Peyer's patch (tissue), 4 donors: ENCODE results near the gene CAMK2D. TPM values are rescaled to one million over a fixed set of nuclear protein-coding genes. Genes with fewer than 3 reads are reported as not detected.

Experiments used
- DNase-seq, 3 donors: peaks; one replicate each; pipeline ENCODE4 v3.0.0-alpha.2; 2017 to 2019
- H3K27ac ChIP-seq, 4 donors: fragments of 200-600 bp; sonication (generic); one replicate each; pipeline ENCODE4 v1.5.1; 2016 to 2019
- H3K27me3 ChIP-seq, 2 donors: fragments of 200-600 bp; sonication (generic); one replicate each; pipeline ENCODE4 v1.5.1; 2019
- H3K36me3 ChIP-seq, 3 donors: fragments of 200-600 bp; sonication (generic); one replicate each; pipeline ENCODE4 v1.5.1; 2016 to 2019
- H3K4me1 ChIP-seq, 4 donors: fragments of 200-600 bp; sonication (generic); one replicate each; pipeline ENCODE4 v1.5.1; 2016 to 2019
- H3K4me3 ChIP-seq, 4 donors: fragments of 200-600 bp; sonication (generic); 1 replicate in 3 of 4; 2 replicates in 1 of 4; pipeline ENCODE4 v1.5.1; 2016 to 2019; ENCODE audit warnings: mild to moderate bottlenecking in 1 of 4
- H3K9me3 ChIP-seq, 4 donors: fragments of 200-600 bp; sonication (generic); one replicate each; pipeline ENCODE4 v1.5.1; 2016 to 2019; ENCODE audit warnings: mild to moderate bottlenecking in 1 of 4
- POLR2A ChIP-seq, 2 donors: fragments of 450-650 bp; IDR thresholded peaks; one replicate each; pipeline ENCODE4 v1.5.1; 2017; ENCODE audit warnings: antibody characterized with exemption in 2 of 2, mild to moderate bottlenecking in 2 of 2, moderate library complexity in 2 of 2
- total RNA-seq, 4 donors: library from RNA; depleted of rRNA; stranded (reverse); fragments of >200 nt; gene quantifications; one replicate each; pipeline ENCODE4 v1.1.0, GENCODE V29; 2016
- TF ChIP-seq, protein P1 (sequence below), 6 experiments: fragments of 450-650 bp in 4 of 6; fragments of 200-600 bp in 2 of 6; sonication (generic) in 1 of 6; IDR thresholded peaks; one replicate each; pipeline ENCODE4 v1.5.1; 2017 to 2019; ENCODE audit warnings: antibody characterized with exemption in 6 of 6, mild to moderate bottlenecking in 3 of 6, moderate library complexity in 1 of 6

CAMK2D gene
- total RNA-seq, 4 donors from 2014 or later = 38.8 to 125 (median 63.5) TPM

DNA sequence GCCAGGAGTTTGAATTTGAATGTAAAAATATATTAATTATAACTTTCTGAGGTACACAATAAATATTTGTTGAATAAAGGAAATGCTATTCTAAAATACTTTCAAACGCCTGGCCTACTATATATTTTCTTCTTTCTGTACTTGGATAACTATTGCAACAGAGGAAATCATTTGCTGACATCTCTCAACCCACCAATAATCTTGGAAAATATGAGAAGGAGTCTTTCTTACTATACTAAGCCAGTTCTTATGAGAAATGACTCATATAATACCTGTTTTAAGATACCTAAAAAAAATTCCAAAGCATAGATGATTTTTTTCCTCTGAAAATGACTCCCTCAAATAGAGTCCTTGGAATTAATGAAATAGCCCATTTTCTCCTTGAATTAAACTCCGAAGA is 64.1 kb downstream of the CAMK2D start:
- no peak overlapping the region for H3K27ac ChIP-seq
- H3K36me3 ChIP-seq = no peaks in the 10 kb centered on the region
- no peaks in the 10 kb centered on the region for H3K27me3 ChIP-seq
- peaks cover 0 to 11% (median 2%) of the 10 kb centered on the region in 4 donors for H3K4me1 ChIP-seq
- no peak for DNase-seq
- no peak for TF ChIP-seq POLR2A (IDR thresholded peaks at IDR 0.05)
- TF ChIP-seq, protein P1, sequence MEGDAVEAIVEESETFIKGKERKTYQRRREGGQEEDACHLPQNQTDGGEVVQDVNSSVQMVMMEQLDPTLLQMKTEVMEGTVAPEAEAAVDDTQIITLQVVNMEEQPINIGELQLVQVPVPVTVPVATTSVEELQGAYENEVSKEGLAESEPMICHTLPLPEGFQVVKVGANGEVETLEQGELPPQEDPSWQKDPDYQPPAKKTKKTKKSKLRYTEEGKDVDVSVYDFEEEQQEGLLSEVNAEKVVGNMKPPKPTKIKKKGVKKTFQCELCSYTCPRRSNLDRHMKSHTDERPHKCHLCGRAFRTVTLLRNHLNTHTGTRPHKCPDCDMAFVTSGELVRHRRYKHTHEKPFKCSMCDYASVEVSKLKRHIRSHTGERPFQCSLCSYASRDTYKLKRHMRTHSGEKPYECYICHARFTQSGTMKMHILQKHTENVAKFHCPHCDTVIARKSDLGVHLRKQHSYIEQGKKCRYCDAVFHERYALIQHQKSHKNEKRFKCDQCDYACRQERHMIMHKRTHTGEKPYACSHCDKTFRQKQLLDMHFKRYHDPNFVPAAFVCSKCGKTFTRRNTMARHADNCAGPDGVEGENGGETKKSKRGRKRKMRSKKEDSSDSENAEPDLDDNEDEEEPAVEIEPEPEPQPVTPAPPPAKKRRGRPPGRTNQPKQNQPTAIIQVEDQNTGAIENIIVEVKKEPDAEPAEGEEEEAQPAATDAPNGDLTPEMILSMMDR (IDR thresholded peaks at IDR 0.05) = no peak
- H3K9me3 ChIP-seq = no peaks in the 10 kb centered on the region
- no peak overlapping the region for H3K4me3 ChIP-seq

DNA sequence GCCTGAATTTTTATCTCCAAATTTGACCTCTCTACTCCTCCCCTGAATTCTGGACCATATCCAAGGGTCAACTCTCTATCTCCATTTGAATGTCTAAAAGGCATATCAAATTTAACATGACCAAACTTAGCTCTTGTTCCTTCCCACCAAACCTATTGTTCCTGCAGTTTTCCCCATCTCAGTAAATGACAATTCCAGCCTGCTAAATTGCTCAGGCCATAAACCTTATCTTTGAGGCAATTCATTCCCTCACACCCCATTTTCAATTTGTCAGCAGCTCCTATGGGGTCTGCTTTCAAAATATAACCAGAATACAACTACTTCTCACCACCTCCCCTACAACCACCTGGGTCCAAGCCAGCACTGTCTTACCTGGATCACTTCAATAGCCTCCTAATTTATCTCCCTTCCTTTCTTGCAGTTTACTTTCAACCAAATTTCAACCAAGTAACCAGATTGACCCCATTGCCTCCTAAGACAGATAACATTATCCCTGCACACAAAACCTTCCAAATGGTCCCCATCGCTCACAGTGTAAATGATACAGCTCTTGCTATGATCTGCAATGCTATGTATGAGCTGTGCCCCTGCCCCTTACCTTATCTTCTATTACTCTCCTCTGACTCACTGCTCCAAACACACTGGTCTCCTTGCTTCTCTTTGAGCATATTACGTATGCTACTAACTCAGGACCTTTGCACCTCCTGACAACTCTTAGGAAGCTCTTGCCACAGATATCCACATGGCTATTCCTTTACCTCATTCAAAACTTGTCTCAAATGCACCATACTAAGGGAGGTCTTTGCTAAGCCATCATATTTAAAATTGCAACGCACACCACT is 66.0 kb downstream of the CAMK2D start:
- Histone ChIP-seq H3K4me1 (peaks cover 0 to 11% (median 2%) of the 10 kb centered on the region in 4 donors), H3K9me3 (no peaks in the 10 kb centered on the region), H3K36me3 (no peaks in the 10 kb centered on the region), H3K4me3 (no peak overlapping the region), H3K27me3 (no peaks in the 10 kb centered on the region), H3K27ac (peak overlapping the region in 1 of 4 donors; percentile 58)
- TF ChIP-seq, protein P1 (IDR thresholded peaks at IDR 0.05) = no peak
- TF ChIP-seq POLR2A (IDR thresholded peaks at IDR 0.05) = no peak
- no peak for DNase-seq

DNA sequence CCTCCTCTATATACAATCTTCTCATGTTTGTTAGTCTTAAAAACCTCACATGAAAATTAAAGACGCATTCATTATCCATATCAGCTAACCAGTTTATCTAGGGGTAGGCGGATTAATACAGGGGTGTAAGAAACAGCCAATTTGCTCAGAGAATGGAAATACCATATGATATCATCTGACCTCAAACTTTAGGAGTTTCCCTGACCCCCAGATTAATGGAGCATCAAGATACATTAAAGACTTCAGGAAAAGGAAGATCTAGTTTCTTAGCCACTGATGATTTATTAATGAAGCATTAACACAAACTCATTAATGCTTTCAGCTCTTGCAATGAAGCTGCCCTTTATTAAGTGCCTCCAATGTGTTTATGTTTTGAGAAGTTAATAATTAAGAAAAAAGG is 67.5 kb downstream of the CAMK2D start:
- TF ChIP-seq, protein P1 (IDR thresholded peaks at IDR 0.05) = no peak
- TF ChIP-seq POLR2A (IDR thresholded peaks at IDR 0.05) = no peak
- Histone ChIP-seq H3K4me1 (peaks cover 0 to 11% (median 2%) of the 10 kb centered on the region in 4 donors), H3K9me3 (no peaks in the 10 kb centered on the region), H3K36me3 (no peaks in the 10 kb centered on the region), H3K27me3 (no peaks in the 10 kb centered on the region), H3K4me3 (no peak overlapping the region), H3K27ac (no peak overlapping the region)
- no peak for DNase-seq

DNA sequence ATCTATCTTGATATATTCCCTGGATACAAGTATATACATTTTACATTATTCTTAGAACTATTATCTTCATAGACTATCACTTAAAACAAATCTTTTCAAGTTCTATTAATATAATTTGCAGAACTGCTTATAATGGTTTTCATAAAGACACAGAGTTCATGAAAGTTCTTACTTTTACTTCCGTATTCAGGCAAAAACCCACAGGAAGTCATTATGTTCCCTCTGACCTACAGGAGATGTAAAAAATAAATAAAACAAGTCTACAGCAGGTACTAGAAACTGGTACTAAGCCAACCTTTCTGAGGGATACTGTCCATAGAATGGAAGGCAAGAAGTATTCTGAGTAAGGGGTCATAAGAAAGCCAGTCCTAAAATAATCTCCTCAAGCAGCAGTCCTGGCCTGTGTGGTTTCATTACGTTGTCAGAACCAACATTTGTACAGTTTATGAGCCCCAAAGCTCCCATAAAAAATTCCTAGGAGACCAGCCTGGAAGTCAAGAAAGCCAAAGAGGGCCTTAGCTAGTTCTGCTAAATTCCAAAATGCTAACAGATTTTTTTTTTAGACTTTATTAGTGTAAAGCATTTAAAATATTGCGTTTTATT is 68.6 kb downstream of the CAMK2D start:
- Histone ChIP-seq H3K9me3 (no peaks in the 10 kb centered on the region), H3K27ac (peak overlapping the region in 1 of 4 donors; percentile 27), H3K27me3 (no peaks in the 10 kb centered on the region), H3K4me1 (peaks cover 0 to 11% (median 2%) of the 10 kb centered on the region in 4 donors), H3K4me3 (no peak overlapping the region), H3K36me3 (no peaks in the 10 kb centered on the region)
- DNase-seq = no peak
- TF ChIP-seq, protein P1 (IDR thresholded peaks at IDR 0.05) = no peak
- no peak for TF ChIP-seq POLR2A (IDR thresholded peaks at IDR 0.05)

DNA sequence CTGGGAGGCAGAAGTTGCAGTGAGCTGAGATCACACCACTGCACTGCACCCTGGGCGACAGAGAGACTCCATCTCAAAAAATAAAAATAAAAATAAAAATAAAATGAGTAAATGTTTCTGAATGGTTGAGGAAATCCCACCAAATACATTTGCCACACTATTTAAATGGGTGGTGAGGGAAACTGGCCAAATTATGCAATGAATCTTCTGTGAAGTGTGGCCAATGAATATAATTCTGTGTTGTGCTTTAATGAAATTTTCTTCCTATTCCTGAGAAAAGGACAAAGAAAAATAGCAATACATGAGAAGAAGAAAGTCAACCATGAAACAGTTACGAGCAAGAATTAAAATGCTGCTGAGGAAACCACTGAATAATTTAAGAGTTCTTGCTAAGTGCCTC is 69.9 kb downstream of the CAMK2D start:
- H3K27me3 ChIP-seq = no peaks in the 10 kb centered on the region
- H3K4me3 ChIP-seq = no peak overlapping the region
- no peaks in the 10 kb centered on the region for H3K36me3 ChIP-seq
- peaks cover 0 to 20% (median 2%) of the 10 kb centered on the region in 4 donors for H3K4me1 ChIP-seq
- H3K27ac ChIP-seq = no peak overlapping the region
- TF ChIP-seq, protein P1 (IDR thresholded peaks at IDR 0.05) = no peak
- TF ChIP-seq POLR2A (IDR thresholded peaks at IDR 0.05) = no peak
- no peak for DNase-seq
- no peaks in the 10 kb centered on the region for H3K9me3 ChIP-seq
